ENCODE results near the gene DPYD.
A peak's percentile ranks its signal among the peaks of the same experiment; 100 is the strongest.

Gene DPYD

DNA sequence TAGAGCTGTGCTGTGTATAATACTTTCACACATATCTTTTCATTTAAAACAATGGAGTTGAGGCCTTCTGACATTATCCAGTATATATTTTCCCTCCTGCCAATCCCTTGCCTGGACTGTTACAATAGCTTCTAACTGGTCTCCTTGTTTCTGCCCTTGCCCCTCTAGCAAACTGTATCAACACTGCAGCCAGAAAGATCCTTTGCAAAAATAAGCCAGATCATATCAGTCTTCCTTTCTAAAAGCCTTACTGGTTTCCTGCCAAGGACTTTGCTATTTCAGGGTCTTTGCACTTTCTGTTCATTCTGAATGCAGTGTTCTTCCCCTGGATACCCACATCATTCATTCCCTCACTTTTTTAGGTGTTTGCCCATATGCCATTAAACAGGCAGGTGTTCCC lies 829.2 kb downstream of the DPYD start:
- DNase-seq (ENCODE audit: low spot score): no peak

DNA sequence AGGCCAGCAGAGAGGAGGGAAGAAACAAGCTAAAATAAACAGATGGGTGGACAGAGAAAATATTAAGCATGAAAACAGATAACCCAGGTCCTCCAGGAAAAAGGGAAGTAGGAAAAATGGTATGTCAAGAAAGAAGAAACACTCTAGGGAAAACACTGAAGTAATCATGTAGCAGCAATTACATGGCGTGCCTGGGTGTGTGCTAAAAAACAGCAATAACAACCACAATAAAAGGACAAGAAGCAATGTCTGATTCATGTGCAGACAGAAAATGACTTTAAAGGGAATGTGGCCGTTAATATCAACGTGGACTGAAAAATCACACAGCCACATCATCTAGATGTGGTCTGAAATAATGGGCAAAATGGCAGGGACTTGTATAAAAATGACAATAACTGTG lies 829.6 kb downstream of the DPYD start:
- no peak for DNase-seq (ENCODE audit: low spot score)

DNA sequence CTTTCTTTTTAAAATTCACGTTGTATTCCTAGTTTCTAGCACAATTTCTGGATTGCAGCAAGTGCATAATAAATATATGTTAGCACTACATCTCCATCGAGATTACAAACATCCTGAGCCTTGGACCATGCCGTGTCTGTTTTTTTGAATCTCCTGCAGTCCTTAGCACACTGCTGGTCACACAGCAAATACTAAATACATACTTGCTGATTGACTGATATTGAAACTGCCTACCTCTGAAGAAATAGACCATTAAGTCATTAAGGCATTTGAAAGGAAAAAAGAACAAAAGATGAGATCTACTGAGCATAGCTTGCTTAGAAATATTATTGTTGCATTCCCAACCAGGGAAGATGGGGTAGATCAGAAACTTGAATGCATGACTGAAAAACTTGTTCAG lies 830.1 kb downstream of the DPYD start:
- DNase-seq (ENCODE audit: low spot score): no peak

DNA sequence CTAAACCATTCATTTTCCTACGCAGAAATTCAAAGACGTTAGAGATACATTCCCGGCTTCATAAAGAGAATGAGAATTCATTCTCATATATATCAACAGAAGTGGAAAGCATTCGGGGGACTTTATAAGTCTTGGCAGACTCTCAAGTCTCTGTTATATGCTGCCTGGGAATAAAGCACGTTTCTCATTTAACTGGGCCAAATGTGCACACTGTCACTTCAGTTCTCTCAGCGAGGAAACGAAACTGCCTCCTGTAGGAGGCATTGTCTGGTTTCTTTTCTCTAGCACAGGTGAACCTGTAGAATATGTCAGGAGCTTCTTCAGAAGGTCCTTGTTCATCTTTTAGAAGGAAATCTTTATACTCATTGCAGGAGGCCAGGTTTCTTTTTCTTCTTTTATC lies 831.7 kb downstream of the DPYD start:
- DNase-seq (ENCODE audit: low spot score): no peak

DNA sequence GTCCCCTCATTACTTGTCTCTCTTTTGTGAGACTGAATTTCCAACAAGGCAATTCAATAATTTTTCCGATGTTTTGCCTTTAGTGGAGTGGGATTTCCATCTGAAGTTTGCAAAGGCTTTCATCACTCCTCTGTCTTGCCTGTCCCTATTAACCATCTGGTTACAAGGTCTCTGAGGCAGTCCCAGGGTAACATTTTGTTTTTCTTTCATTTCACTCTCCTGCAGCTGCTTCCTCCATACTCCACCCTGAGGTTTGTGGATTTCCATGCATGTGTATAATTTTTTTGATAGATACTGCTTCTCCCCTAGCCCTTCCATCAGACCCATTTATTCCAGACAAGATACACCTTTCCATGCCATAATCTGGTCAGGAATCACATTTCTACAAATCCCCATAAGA lies 832.4 kb downstream of the DPYD start:
- DNase-seq (ENCODE audit: low spot score): no peak

DNA sequence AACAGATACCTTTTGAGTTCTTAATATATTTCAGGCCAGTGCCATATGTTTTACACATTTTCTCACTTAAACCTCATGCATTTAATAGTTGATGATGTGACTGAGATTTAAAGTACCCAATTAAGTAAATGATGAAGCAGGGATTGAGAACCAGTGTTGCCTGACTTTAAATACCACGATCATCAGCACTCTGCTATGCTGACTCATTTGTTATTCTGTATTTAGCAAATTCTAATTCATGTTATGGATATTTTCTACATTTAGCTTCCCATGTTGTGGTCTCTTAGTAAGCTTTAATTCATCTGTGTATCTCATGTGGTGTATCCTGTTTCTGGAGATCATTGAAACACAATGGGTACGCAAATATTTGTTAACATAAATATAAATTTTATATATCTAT lies 836.3 kb downstream of the DPYD start:
- no peak for DNase-seq (ENCODE audit: low spot score)

DNA sequence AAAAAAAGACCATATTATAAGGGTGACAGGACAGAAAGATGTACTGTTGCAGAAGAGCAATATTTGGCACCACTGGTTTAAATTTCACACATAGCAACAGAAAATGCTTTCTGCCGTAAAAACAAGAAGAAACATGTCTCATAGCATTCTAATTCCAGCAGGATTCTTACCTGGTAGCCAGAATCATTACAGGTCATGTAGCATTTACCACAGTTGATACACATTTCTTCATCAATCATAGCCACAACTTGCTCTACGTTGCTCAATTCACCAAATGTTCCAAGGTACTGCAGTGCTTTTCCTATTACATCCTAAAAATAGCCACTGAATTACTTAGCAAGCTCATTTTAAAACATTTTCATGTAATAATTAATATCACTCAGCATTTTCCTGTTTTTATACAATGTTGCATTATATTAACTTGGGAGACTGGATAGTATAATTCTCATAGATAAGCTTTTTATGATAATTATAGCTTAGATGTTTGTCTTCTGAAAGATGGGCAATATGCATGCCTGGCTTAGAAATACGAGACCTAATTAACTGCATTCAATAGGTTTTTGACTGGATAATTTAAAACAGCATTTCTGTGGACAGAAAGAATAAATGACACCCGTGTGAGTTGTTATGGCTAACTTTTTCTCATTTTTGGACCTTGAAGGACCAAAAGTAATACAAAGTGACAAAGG lies 838.5 kb downstream of the DPYD start:
- no peak for DNase-seq (ENCODE audit: low spot score)

DNA sequence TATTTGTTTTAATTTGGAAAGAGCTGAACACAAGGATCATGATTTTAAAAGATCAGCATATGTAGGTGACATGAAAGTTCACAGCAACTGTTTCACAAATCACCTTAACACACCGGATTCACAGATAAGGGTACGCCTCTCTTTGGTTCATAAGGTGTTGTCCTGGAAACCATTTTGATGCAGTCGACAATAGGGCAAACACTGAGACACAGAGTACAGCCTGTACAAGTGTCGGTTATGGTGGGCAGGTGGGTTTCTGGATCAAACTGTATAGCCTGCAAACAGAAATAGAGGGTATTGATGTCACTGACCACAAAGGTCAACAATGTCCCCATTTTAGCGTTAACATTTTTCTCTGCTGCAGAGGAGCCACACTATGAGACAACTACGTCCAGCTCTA lies 842.0 kb downstream of the DPYD start:
- DNase-seq (ENCODE audit: low spot score): no peak

DNA sequence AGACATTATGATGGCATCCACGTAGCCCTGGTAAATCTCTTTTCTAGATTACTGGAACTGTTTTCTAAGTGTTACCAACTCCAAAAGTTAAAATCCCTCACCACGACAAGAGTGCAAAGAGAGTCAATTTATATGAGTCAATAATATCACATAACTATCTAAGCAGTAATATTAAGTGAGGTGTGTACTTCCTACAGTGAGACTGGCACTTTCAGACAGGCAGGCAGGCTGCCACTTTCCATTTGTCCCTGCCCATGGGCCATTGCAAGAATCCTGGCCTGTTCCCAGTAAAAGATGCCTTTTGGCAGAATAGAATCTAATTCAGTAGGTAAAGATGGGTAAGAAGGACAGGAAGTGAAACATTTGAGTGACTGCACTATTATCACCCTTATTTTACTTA lies 843.6 kb downstream of the DPYD start:
- DNase-seq (ENCODE audit: low spot score): no peak

DNA sequence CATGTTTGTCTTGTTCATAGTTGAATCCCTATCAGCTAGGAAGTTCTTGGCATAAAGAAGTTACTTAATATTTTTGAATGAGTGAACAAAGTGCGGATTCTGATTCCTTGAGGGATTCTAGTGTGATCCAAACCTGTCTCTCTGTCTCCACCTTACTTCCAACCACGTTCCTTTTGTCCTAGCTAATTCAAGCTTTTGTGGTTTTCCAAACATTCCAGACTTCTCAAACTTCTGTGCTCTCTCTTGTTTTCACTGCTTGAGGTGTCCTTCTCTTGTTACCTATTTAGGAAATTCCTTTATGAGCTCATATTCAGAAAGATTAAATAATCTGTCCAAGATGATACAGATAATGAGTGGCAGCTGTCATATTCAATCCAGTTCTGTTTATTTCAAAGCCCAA lies 846.1 kb downstream of the DPYD start:
- DNase-seq (ENCODE audit: low spot score): no peak

DNA sequence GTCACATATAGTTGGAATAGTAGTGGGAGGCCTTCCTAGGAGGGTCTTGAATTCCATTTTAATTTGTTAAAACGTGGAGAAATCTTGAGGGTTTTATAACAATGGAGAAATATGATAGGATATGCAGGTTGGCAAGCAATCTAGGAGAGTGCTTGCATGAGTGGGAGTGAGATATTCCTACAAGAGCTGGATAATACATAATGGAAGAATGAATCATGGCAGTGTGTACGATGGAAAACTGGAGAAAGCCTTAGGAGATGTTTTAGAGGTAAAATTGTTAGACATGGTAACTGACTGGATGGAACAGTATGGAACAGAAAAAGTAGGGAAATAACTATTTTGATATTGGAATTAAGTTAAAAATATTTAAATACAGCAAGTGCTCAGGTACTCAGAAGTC lies 846.9 kb downstream of the DPYD start:
- DNase-seq (ENCODE audit: low spot score): no peak

DNA sequence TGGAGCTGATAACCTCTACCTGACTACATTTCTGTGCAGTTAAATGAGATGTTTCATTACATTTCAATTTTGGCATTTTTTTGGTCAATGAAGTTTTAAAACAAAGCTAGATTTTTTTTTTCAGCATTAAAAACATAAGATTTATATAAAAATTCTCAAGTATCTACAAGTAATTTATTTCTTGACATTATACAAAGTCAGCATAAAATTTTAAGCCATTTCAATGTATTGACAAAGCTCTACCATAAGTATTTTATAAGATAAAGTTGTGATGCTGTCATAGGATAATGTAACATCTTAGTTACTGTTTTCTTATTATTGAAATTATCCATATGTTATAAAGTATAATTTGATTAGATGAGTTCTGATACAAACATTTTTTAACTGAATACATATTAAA lies 847.7 kb downstream of the DPYD start:
- no peak for DNase-seq (ENCODE audit: low spot score)

DNA sequence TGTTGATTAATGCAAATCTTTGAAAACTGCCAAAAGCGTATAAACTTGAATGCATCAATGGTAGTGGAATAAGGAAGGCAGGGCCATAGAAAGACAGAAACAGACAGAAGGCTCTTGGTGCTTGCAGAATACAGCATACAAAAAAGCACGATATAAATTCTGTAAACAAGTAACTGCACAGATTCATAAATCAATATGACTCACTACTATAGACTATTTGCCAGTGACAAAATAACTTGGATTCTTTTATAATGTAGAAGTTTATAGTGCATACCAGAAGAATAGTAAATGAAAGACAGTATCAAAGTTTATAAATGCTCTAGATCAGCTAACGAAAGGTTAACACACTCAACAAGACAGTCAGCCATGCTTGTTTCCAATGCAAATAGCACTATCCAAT lies 849.7 kb downstream of the DPYD start:
- no peak for DNase-seq (ENCODE audit: low spot score)

DNA sequence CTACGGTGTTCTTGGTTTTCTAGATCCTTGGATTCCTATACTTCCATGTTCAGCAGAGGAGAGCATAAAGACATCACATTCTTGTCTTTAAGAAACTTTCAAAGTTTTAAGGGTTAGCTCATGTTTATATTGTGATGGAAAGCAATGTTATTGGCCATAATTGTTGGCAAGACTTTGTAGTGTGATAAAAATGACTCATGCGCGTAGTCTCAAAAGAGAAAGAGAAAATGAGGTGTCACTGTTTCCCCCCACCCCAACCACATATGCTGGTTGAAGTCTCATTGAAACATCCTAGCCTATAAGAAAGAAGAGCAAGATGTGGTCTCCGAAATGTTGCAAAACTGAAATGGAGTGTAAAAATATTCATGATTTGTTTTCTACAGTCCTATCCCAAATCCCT lies 850.5 kb downstream of the DPYD start:
- no peak for DNase-seq (ENCODE audit: low spot score)

DNA sequence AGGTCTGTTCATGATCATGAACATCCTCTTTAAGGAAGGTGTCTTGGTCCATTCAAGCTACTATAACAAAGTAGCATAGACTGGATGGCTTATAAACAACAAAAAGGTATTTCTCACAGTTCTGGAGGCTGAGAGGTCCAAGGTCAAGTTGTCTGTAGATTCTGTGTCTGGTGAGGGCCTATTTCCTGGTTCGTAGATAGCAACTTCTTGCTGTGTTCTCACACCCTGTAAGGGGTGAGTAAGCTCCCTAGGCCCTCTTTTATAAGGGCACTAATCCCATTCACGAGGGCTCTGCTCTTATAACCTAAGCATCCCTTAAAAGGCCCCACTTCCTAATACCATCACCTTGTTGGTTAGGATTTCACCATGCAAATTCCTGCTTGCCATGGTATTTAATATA lies 851.5 kb downstream of the DPYD start:
- no peak for DNase-seq (ENCODE audit: low spot score)

DNA sequence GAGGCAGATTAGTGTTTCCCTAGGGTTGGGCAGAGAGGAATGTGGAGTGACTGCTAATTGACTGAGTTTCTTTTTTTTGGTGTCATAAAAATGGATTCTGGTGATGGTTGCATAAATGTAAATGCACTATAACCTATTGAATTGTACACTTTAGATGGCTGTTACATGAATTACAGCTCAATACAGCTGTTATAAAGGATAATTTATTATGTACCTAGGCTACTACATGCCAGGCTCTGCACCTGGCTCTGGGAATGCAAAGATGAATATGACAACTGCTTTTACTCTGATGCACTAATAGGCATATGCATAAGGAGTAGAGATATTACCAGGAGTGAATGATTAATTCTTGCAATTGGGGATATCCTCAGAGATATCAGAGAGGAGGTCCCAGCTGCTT lies 854.0 kb downstream of the DPYD start:
- DNase-seq (ENCODE audit: low spot score): no peak

DNA sequence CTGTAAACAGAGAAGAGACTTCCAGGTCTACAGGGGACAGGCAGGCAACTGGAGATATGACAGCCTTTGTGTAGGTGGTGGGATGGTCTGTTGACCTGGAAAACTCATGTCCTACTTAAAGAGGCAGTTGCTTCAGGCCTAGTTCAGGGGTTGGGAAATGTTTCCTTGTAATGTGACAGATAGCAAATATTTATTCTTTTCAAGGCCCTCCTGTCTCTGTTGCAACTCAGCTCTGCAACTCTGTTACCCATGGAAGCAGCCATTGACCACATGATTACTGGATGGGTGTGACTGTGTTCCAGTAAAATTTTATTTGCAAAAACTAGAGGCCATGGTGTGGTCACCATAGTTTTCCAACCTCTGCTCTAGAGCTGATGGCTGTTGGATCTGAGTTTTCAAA lies 857.3 kb downstream of the DPYD start:
- DNase-seq (ENCODE audit: low spot score): no peak

DNA sequence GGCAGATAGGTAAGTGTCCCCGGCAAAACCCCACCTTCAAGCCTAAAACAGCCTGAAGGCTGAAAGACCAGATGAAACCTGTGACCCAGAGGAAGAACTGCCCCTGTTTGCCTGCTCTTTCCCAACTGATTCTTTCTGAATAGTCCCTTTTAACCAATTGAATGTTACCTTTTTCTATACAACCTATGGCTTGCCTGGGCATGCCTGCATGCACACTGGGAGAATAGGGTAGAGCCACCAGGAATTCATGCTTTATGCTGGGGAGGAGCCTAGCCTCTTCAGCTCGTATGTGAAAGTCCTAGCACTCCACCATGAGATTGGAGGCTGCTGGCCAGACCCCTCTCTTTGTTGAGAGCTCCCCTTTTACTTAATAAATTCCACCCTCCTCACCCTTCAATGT lies 859.2 kb downstream of the DPYD start:
- no peak for DNase-seq (ENCODE audit: low spot score)

DNA sequence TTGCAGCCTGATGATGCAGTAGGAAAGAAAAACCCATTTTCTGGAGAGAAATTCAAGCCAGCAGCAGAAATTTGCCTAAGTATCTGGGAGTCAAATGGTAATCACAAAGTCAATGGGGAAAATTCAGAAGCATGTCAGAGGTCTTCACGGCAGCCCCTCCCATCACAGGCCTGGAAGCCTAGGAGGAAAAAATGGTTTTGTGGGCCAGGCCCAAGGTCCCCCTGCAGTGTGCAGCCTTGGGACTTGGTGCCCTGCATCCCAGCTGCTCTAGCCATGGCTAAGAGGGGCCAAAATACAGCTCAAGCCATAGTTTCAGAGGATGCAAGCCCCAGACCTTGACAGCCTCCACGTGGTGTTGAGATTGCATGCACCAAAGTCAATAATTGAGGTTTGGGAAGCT lies 864.4 kb downstream of the DPYD start:
- DNase-seq (ENCODE audit: low spot score): no peak

DNA sequence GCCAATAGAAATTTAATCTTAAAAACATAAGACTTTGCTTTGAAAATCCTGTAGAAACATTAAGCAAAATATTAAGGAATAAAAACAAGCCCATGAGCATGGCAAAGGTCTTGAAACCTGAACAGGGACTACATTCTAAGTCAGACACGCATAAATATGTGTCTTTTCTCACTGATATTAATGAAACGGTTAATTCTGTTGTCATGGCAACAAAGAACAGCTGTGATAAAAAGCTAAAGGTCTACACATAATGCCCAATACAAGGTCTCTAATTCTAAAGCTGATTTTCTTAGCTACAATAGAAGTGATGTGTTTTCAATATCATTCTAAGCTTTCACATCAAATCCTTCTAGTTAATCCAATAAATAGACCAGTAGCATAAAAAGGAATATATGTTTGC lies 867.6 kb downstream of the DPYD start:
- DNase-seq (ENCODE audit: low spot score): no peak

DNA sequence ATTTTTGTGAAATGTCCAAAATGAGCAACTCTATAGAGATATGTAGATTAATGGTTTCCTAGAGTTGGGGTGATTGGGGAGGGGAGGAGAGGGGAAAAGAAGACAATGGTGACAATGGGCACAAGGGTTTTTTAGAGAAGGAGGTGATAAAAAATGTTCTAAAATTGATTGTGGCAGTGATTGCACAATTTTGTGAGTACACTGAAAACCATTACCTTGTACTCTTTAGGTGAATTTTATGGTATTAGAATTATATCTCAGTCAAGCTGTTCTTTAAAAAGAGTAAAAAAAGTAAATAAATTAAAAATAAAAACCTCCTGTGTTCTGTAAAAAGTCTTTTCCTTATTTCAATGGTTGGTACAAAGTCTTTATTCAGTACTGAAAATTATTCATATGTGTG lies 869.0 kb downstream of the DPYD start:
- DNase-seq (ENCODE audit: low spot score): no peak

DNA sequence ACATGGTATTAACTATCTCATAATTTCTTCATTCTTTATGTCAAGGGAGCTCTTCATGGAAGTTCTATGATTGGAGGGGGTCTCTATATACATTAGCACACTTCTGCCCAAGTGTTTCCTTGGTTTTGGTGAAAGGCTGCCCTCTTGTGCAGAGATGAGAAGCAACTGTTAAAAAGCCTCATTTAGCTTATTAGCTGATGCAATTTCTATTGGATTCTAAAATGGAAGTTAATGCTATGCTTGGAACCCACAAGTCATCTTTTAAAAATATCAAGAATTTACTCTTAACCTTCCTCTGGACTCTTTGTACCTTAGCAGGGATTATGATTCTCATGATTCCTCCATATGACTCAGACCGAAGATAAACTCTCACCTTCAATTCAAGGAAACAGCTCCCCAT lies 870.3 kb downstream of the DPYD start:
- peak; percentile 52 for DNase-seq (ENCODE audit: low spot score)

DNA sequence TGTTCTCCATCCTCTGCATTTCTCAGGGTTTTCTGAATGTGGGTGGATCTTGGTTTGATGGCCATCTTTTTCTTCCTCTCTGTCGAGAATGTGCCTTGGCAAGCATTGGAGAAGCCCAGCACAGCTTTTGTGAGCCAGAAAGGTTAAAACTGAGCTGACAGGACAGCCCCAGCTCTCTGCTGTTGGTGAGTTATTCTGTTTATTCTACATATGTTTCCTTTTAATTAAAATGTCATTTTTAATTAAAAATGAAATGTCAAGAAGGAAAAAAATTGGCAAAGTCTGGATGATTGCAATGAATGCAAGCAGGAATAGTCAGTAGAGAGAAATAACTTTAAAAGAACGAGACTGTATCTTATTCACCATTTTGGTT lies 873.4 kb downstream of the DPYD start:
- DNase-seq (ENCODE audit: low spot score): no peak

DNA sequence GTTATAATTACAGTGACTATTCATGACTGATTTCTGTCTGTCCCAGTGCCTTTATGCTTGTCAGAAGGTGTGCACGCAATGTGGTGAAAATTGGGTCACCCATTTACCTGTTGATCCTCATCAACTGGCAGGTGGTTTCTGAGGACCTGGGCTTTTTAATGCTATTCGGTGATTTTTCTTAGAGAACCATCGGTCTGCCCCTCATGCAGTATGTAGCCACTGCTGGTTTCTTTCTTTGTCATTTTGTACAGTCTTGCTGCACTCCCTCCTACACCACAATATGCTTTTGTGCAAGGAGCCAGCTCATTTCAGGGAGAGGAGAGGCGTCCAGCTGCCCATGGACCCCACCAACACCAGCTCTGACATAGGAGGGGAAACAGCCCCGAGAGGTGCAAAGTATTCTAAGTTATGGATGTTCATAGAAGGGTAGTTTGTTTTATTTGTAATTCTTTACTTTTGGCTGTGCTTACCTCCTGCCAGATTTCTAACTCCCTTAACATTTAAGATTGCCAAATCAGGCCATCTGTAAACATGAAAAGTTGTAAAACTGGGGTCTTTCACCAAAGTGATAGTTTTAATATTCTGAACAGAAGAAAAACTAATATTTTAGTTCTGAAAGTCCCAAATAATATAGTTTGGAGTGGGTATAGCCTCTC lies 873.9 kb downstream of the DPYD start:
- DNase-seq (ENCODE audit: low spot score): no peak
